Keratinocyte (primary cell): Measurements from ENCODE around the gene ZBBX.

Source experiments
- CTCF ChIP-seq, 3 experiments: IDR thresholded peaks in 1 of 3; conservative IDR thresholded peaks in 1 of 3; optimal IDR thresholded peaks in 1 of 3; 2 replicates in 2 of 3; 3 replicates in 1 of 3; pipeline versions ENCODE3 to v1.5.1; 2011; ENCODE audit warnings: low read length in 3 of 3, mild to moderate bottlenecking in 3 of 3, moderate library complexity in 2 of 3, control low read depth in 1 of 3, inconsistent platforms in 1 of 3; ENCODE audit not compliant: insufficient read depth in 2 of 3; ENCODE audit errors: extremely low read depth in 1 of 3
- EZH2 ChIP-seq: IDR thresholded peaks from one replicate; pipeline ENCODE4 v1.6.1; 2012; ENCODE audit warnings: inconsistent platforms, mild to moderate bottlenecking, low read length, moderate library complexity

DNA sequence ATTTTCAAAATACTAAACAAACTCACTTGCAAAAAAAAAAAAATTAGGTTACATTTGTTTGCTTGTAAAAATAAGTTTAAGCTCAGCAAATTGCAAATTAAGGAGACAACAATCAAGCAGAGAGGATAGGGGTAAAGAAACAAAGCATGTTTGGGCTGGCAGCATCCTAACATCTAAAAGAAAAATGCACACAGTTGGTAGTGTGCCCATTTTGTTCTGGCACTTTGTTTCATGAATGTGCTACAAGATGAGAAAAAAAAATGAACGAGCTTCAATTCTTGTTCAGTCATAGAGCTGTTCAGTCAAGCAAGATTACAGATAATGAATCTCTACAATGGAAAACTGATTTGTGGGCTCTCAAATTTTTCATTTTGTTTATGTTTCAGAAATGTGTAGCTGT lies 17.7 kb upstream of the ZBBX start:
- no peak for TF ChIP-seq CTCF (optimal IDR thresholded peaks at IDR 0.05 in 1 of 3, IDR thresholded peaks at IDR 0.05 in 1 of 3, conservative IDR thresholded peaks at IDR 0.05 in 1 of 3; ENCODE audit: extremely low read depth in 1 of 3, insufficient read depth in 2 of 3, low read length in 3 of 3)
- TF ChIP-seq EZH2 = no peak
